Upper lobe of left lung (tissue), 4 donors: ENCODE results near the gene COLEC11.

Source experiments
- CTCF ChIP-seq, 6 experiments: fragments of 450-650 bp in 4 of 6; fragments of 200-600 bp in 2 of 6; sonication (generic) in 2 of 6; IDR thresholded peaks; one replicate each; pipeline ENCODE4 v1.5.1; 2016 to 2019; ENCODE audit warnings: antibody characterized with exemption in 6 of 6
- EP300 ChIP-seq, 4 donors: sonication (generic); formaldehyde crosslinking; IDR thresholded peaks; one replicate each; pipeline ENCODE4 v1.5.1; 2017; ENCODE audit warnings: antibody characterized with exemption in 4 of 4, control low read depth in 2 of 4

GRCh38 chr2:3666613-3666975, 71.7 kb downstream of the COLEC11 start:
- TF ChIP-seq CTCF (IDR thresholded peaks at IDR 0.05): no peak
- no peak for TF ChIP-seq EP300 (IDR thresholded peaks at IDR 0.05)
